Fibroblast of lung (primary cell): Measurements from ENCODE around the gene POLQ. TPM values are rescaled to one million over a fixed set of nuclear protein-coding genes. Genes with fewer than 3 reads are reported as not detected.

Experiments used
- DNase-seq, 2 donors: peaks; one replicate each; pipeline versions ENCODE4 v3.0.0 to v3.0.0-alpha.2; 2010; ENCODE audit warnings: low read depth in 2 of 2
- H2AFZ ChIP-seq: 2 replicates; pipeline ENCODE4 v1.5.1; 2012; ENCODE audit warnings: low read length, control low read depth, inconsistent platforms
- H3K27ac ChIP-seq: 2 replicates; pipeline ENCODE4 v1.5.1; 2011; ENCODE audit warnings: low read length, control low read depth; ENCODE audit not compliant: insufficient read depth
- H3K27me3 ChIP-seq: 2 replicates; pipeline ENCODE4 v1.5.1; 2011; ENCODE audit warnings: mild to moderate bottlenecking, low read length; ENCODE audit not compliant: control insufficient read depth, insufficient read depth
- H3K36me3 ChIP-seq: 2 replicates; pipeline ENCODE4 v1.5.1; 2011; ENCODE audit warnings: low read length; ENCODE audit not compliant: control insufficient read depth, insufficient read depth
- H3K4me1 ChIP-seq: 2 replicates; pipeline ENCODE4 v1.5.1; 2011; ENCODE audit warnings: low read length; ENCODE audit not compliant: control insufficient read depth, insufficient read depth; ENCODE audit errors: extremely low read depth
- H3K4me2 ChIP-seq: 2 replicates; pipeline ENCODE4 v1.5.1; 2011; ENCODE audit warnings: low read length, control low read depth; ENCODE audit not compliant: insufficient read depth; ENCODE audit errors: extremely low read depth
- H3K4me3 ChIP-seq, 4 experiments: fragments of 200-600 bp in 1 of 4; sonication (generic) in 1 of 4; replicated peaks in 1 of 4; 2 replicates each; pipeline ENCODE4 v1.5.1; 2011 to 2016; ENCODE audit warnings: low read length in 4 of 4, low read depth in 3 of 4, mild to moderate bottlenecking in 3 of 4, control low read depth in 2 of 4, inconsistent platforms in 1 of 4, mixed read lengths in 1 of 4; ENCODE audit not compliant: insufficient read depth in 1 of 4; ENCODE audit errors: control extremely low read depth in 1 of 4
- H3K79me2 ChIP-seq: 2 replicates; pipeline ENCODE4 v1.5.1; 2012; ENCODE audit warnings: mild to moderate bottlenecking, low read length, inconsistent platforms; ENCODE audit not compliant: control insufficient read depth, insufficient read depth
- H3K9ac ChIP-seq: 2 replicates; pipeline ENCODE4 v1.5.1; 2011; ENCODE audit warnings: mild to moderate bottlenecking, low read length, control low read depth; ENCODE audit not compliant: insufficient read depth
- H3K9me3 ChIP-seq: 2 replicates; pipeline ENCODE4 v1.5.1; 2012; ENCODE audit warnings: low read depth, low read length; ENCODE audit not compliant: control insufficient read depth, insufficient read depth
- H4K20me1 ChIP-seq: 2 replicates; pipeline ENCODE4 v1.5.1; 2011; ENCODE audit warnings: low read length; ENCODE audit not compliant: control insufficient read depth, insufficient read depth; ENCODE audit errors: extremely low read depth
- CTCF ChIP-seq, 2 donors: IDR thresholded peaks in 1 of 2; conservative IDR thresholded peaks in 1 of 2; 1 replicate in 1 of 2; 2 replicates in 1 of 2; pipeline ENCODE4 v1.5.1; 2011 to 2012; ENCODE audit warnings: low read length in 2 of 2, control low read depth in 1 of 2, inconsistent platforms in 1 of 2, low read depth in 1 of 2, mild to moderate bottlenecking in 1 of 2
- EZH2 ChIP-seq: IDR thresholded peaks from 2 replicates; pipeline ENCODE4 v1.5.1; 2012; ENCODE audit warnings: low read length, control low read depth, mild to moderate bottlenecking; ENCODE audit errors: missing control alignments
- polyA plus RNA-seq, 2 donors: library from polyadenylated mRNA; depleted of rRNA in 1 of 2; stranded (reverse) in 1 of 2; unstranded in 1 of 2; fragments of >200 nt; gene quantifications; 2 replicates each; pipeline ENCODE4 v1.2.1, GENCODE V29; 2011 to 2012; ENCODE audit warnings: missing spikeins in 1 of 2
- total RNA-seq: library from RNA; depleted of rRNA; stranded (reverse); fragments of >200 nt; gene quantifications from 2 replicates; pipeline ENCODE4 v1.2.1, GENCODE V29; 2014

Gene POLQ
- total and polyA plus RNA-seq, 2 donors (not counting 1 experiment from before 2014, with no cell fraction given): 1.1 to 4.1 TPM

GRCh38 chr3:121477589-121477988, 68.2 kb downstream of the POLQ start:
- Histone ChIP-seq H2AFZ (peak overlapping the region; percentile 61), H3K27ac (peak overlapping the region; percentile 56), H3K79me2 (no peaks in the 10 kb centered on the region), H3K9ac (no peak overlapping the region), H3K4me1 (peaks cover 3% of the 10 kb centered on the region), H3K4me3 (no peak overlapping the region), H3K4me2 (peak overlapping the region; percentile 11), H4K20me1 (no peaks in the 10 kb centered on the region), H3K36me3 (peaks cover 2% of the 10 kb centered on the region), H3K9me3 (no peaks in the 10 kb centered on the region), H3K27me3 (no peaks in the 10 kb centered on the region)
- DNase-seq: peak; percentile 17 to 87
- TF ChIP-seq CTCF (conservative IDR thresholded peaks at IDR 0.05 in 1 of 2, IDR thresholded peaks at IDR 0.05 in 1 of 2; ENCODE audit: low read depth in 1 of 2, low read length in 2 of 2) (no peak), EZH2 (no peak)

- no peak overlapping the region for H3K4me3 ChIP-seq
- TF ChIP-seq CTCF (conservative IDR thresholded peaks at IDR 0.05 in 1 of 2, IDR thresholded peaks at IDR 0.05 in 1 of 2; ENCODE audit: low read depth in 1 of 2, low read length in 2 of 2) (no peak), EZH2 (no peak)
- H3K79me2 ChIP-seq: no peaks in the 10 kb centered on the region
- no peaks in the 10 kb centered on the region for H3K4me1 ChIP-seq
- no peaks in the 10 kb centered on the region for H3K9me3 ChIP-seq
- peaks cover 2% of the 10 kb centered on the region for H3K36me3 ChIP-seq
- H3K27me3 ChIP-seq: no peaks in the 10 kb centered on the region
- no peak overlapping the region for H3K4me2 ChIP-seq
- peak in 1 of 2 donors; percentile 33 for DNase-seq
- no peak overlapping the region for H3K27ac ChIP-seq
- H3K9ac ChIP-seq: no peak overlapping the region
- H4K20me1 ChIP-seq: no peaks in the 10 kb centered on the region
- H2AFZ ChIP-seq: no peak overlapping the region
Observed at GRCh38 chr3:121473001-121473400, 72.8 kb downstream of the POLQ start.

GRCh38 chr3:121467085-121467484, 78.7 kb downstream of the POLQ start:
- Histone ChIP-seq H3K9ac (no peak overlapping the region), H3K4me3 (no peak overlapping the region), H4K20me1 (no peaks in the 10 kb centered on the region), H3K9me3 (no peaks in the 10 kb centered on the region), H3K4me1 (no peaks in the 10 kb centered on the region), H3K79me2 (no peaks in the 10 kb centered on the region), H3K27me3 (no peaks in the 10 kb centered on the region), H3K4me2 (no peak overlapping the region), H2AFZ (no peak overlapping the region), H3K36me3 (no peaks in the 10 kb centered on the region), H3K27ac (no peak overlapping the region)
- no peak for DNase-seq
- TF ChIP-seq CTCF (conservative IDR thresholded peaks at IDR 0.05 in 1 of 2, IDR thresholded peaks at IDR 0.05 in 1 of 2; ENCODE audit: low read depth in 1 of 2, low read length in 2 of 2) (no peak), EZH2 (no peak)
